ENCODE results near the gene RBM19.
"Not testable (repeated sequence)": the region's sequence is repeated elsewhere in the genome, so short reads cannot be mapped to it uniquely, and the experiment has no call there.

The RBM19 gene

GRCh38 chr12:113930249-113930648 lies 35.9 kb downstream of the RBM19 start:
- no peak for DNase-seq

GRCh38 chr12:113929312-113929989 lies 36.7 kb downstream of the RBM19 start:
- no peak for DNase-seq

DNA sequence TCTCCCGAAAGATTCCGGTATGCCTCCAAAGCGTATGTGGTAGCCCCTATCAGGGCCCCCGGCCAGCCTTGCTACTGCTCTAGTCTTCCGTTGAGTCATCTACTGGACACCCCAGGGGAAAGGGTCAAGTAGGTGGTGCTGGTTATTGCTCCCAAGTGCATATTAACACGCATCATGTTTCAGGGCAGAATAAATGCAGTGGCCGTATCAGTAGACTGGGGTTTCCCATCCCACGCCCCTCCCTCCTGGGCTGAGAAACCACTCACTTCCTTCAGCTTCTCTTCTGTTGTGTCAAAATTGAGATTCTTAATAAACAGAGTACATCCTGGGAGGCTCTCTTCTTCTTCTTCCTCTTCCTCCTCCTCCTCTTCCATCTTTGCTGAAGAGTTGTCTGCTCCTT lies 39.3 kb downstream of the RBM19 start:
- DNase-seq = no peak

DNA sequence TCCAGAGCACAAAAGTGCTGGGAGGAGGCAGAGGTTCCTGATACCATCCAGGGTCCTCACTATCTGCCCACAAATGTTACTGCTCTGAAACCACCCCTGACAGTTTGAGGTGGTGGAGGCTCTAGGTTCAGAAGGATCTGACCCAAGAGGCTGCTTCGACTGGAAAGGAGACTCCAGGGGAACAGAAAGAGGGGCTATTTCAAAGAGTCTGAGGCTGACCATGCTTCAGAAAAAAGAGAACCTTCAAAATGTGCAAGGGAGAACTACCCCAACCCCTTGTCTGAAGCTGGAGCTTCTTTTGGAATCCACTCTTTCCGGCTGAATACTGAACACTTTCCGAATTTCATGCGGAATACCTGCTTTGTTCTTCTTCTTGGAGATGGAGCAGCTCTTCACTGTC lies 41.8 kb downstream of the RBM19 start:
- DNase-seq = no peak

DNA sequence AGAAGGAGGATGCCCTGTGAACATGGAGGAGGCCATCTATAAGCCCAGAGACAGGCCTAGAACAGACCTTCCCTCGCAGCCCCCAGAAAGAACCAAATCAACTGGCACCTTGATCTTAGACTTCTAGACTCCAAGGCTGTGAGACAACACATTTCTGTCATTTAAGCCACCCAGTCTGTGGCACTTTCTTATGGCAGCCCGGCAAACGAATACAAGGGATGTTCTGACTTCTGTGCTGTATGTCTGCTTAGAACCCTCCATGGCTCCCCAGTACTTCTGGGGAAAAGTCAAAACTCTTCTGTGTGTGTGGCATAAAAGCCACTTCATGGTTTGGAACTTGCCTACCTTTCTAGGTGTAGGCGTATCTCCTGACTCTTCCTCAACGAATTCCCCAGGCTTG lies 42.9 kb downstream of the RBM19 start:
- DNase-seq = no peak

DNA sequence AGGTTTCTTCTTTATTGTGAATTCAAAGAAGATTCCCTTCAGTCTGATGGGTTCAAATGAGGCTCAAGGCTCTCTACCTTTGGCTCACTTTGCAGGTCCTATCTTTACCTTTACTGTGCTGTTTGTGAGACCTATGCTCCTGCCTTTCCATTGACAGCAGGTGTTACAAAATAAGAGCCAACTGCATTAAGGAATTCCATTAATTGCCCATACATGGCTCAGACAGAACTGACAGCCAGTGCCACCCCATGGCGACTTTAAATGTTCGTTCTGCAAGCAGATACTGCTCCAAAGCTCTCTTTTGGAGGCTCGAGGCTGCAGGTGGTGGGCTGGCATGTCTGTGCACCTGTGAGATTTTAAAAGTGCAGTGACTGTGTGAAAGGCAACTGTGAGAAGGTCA lies 44.7 kb downstream of the RBM19 start:
- no peak for DNase-seq

DNA sequence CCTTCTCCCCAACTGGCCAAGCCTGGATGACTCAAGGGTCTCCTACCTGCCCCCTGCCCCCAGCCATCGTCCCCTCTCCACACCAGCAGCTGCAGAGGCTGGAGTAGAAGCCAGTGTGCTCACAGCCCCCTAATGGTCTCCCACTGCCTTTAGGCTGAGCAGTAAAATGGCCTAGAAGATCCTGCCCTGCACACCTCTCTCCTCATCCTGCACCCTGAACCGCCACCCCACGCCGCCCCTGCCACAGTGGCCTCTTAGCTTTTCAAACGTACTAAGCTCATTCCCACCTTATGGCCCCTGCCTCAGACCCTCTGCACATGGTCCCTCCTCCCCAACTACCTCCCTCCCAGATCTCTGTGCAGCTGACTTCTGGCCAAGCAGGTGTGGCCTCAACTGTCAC lies 46.3 kb downstream of the RBM19 start:
- DNase-seq = no peak

DNA sequence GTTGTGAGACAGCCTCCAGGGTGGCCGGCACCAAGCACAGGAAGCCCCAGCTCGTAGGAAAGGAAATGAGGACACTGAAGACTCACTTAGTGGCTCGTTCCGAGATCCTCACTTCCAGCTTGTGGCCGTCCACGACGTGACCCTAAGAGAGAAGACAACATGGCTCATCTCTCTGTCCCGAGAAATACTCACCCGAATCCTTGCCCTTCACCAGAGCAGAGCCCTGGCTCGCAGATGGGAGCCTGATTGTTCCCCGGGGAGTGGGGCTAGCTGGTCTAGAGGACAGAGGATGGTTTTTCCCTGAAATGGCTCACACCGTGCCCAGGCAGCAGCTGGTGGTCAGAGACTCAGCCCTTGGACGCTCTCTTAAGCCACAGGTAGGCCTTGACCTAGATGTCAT lies 47.8 kb downstream of the RBM19 start:
- DNase-seq = no peak

DNA sequence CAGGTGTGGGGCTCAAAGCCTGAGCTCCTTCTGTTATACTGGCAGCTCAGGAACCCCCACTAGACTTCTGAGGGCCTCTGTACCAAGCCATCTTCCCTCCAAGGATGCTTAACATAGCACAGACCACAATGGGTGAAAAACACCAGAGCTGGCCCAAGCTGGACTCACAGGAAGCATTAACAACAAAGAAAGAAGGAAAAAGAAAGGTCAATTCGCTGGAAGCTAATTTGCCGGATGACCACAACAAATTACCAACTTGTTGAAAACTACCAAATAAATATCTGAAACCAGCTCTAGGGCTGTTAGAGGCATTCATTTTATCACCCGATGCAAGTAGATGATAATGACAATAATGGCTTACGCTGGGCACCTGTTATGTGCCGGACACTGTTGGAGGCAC lies 48.7 kb downstream of the RBM19 start:
- no peak for DNase-seq

DNA sequence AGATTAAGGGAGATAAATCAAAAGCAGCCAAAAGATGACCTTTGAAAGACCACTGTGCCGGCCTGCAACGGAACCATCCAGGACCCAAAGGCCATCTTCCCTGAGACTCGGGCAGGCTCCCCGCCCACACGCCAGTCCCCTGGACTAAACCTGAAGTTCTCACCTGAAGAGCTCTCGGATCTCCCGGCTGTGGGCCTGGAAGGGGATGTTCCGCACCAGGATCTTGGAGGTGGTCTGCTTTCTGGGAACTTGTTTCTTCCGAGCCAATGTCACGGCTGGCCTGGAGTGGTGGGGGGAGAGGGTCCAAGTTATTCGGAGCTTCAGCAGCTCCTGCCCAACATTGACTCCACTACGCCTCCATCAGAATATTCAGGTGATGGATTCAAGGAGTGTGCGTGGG lies 51.3 kb downstream of the RBM19 start:
- DNase-seq = no peak

- DNase-seq = no peak
Measured at GRCh38 chr12:113914176-113914575, 51.9 kb downstream of the RBM19 start.

GRCh38 chr12:113912760-113913329 lies 53.3 kb downstream of the RBM19 start:
- DNase-seq = peak; percentile 77

- peak; percentile 59 for DNase-seq
Measured at GRCh38 chr12:113911971-113912759, 54.0 kb downstream of the RBM19 start.

- DNase-seq = no peak
Measured at GRCh38 chr12:113910751-113911272, 55.3 kb downstream of the RBM19 start.

- DNase-seq = no peak
Measured at GRCh38 chr12:113909776-113910420, 56.2 kb downstream of the RBM19 start.

DNA sequence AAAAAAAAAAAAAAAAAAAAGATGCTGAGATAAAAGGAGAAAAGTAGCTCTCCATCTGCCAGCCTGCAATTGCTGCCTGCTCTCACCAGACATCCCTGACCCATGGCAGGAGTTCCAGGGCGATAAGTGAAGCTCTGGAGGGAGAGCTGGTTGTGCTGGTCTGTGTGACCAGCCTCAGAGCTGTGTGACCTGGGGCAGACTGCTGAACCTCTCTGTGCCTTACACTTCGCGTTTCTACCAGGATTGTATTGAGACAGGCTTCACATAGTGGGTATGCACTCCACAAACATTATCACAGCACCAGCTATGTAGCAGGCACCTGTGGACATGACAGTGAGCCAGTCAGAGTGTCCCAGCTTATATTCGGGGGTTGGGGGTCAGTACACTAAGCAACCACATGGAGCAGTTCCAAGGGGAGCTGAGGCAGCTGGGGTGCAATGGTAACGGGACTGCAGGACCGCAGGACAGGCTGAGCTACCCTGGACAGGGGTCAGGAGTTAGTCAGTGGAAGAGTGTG lies 57.5 kb downstream of the RBM19 start:
- DNase-seq = no peak

- DNase-seq = no peak
Measured at GRCh38 chr12:113907446-113908180, 58.5 kb downstream of the RBM19 start.

DNA sequence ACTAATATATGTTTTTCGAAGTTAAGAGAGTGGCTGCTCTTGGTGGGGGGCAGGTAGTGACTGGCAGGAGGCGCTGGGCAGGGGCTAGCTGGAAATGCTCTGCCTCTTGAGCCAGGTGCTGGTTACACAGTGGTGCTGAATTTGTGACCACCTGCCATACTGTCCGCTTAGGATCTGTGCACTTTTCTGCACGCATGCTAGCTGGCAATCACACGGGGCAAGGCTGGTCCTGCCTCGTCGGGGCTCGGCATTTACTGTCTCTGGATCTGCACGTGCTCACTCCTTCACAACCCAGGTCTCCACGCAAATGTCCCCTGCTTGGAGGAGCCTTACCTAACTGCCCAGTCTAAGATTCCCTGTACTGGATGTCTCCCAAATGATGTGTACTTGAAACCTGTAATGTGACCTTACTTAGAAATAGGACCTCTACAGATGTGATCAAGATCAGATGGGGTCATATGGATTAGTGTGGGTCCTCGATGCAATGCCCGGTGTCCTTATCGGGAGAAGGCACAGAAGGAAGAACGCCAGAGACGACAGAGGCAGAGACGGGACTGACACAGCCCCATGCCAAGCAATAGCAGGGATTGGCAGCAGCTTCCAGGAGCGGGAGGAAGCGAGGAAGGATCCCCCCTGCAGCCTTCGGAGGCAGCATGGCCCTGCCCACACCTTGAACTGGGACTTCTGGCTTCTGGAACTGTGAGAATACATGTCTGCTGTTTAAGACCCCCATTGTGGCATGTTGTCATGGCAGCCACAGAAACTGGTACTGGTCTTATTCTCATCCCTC lies 59.5 kb downstream of the RBM19 start:
- DNase-seq = no peak

DNA sequence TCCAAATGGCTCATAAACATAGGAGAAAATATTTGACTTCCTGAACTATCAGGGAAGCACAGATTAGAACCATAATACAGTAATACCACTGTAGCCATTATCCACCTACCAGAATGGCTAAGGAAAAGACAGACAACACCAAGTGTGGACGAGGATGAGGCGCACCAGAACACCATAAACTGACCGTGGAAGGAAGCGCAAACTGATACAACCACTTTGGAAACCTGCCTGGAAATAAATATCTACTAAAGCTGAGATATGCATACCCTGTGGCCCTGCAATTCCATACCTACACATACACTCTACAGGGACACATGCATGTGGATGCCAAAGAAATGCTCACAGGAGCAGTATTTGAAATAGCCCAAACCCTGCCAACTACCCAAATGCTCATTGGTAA lies 60.3 kb downstream of the RBM19 start:
- DNase-seq = no peak

DNA sequence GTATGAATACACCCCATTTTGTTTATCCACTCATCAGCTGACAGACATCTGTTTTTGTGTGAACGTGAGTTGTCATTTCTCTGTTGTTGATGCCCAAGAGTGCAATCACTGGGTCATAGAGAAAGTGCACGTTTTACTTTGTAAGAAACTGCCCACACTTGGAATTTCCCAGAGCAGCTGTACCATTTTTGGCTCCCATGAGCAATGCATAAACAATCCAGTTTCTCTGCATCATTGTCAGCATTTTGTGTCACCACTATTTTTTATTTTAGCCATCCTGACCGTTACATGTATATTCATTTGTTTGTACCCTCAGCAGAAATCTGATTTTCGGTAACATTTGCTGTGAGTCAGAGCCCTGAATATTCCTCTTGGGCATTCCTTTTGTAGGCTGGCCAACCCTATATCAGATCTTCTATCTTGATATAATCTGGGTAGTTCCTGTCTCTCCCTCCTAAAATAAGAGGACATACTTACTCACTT lies 62.7 kb downstream of the RBM19 start:
- DNase-seq = no peak

- DNase-seq = not testable (repeated sequence)
Measured at GRCh38 chr12:113901319-113901718, 64.8 kb downstream of the RBM19 start.

DNA sequence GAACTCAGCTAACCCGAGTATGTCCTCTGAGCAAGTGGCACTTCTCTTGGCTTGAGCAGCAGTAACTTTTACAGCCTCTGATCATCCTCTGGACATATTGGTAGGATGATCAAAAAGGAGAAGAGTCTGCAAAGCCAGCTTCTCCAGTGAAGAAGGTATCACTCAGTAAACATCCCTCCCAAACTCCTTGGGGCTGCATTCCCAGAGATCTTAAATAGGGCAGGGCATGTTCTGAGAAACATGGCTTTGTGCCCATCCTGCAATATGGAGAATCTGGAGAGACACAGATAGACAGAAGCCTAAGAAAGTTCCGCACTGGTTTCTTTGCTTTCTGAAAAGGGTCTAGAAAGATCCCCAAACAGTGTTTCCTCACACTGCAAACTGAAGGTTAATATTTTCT lies 65.4 kb downstream of the RBM19 start:
- no peak for DNase-seq

Measured in activated CD8-positive, alpha-beta memory T cell treated with anti-CD3 and anti-CD28 coated beads for 24 hours (primary cell).